OCI-LY3 (cell line): ENCODE measurements around the gene WDR4.

Experiments
- EZH2phosphoT487 ChIP-seq: fragments of 200-600 bp; shearing (Covaris generic); IDR thresholded peaks from 2 replicates; pipeline ENCODE4 v1.6.1; 2018; ENCODE audit warnings: antibody characterized with exemption, mixed run types, low read depth
- TF ChIP-seq, protein P1 (sequence below): fragments of 200-600, 300-600 bp; sonication (generic); IDR thresholded peaks from 2 replicates; pipeline ENCODE4 v1.5.1; 2014; ENCODE audit warnings: antibody characterized with exemption, low read length, low read depth

DNA sequence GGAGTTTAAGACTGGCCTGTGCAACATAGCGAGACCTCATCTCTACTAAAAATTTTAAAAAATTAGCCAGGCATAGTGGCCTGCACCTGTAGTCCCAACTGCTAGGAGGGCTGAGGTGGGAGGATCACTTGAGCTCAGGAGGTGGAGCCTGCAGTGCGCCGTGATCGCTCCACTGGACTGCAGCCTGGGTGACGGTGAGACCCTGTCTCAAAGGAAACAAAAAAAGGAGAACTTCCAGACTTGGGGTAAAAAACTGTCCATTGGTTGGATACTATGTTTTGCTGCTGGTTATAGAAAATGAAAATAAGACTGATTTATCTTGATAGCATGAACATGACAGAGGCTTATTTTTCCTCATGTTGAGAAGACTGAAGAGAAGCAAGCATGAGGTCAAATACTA is 79.4 kb downstream of the WDR4 start:
- TF ChIP-seq, protein P1, sequence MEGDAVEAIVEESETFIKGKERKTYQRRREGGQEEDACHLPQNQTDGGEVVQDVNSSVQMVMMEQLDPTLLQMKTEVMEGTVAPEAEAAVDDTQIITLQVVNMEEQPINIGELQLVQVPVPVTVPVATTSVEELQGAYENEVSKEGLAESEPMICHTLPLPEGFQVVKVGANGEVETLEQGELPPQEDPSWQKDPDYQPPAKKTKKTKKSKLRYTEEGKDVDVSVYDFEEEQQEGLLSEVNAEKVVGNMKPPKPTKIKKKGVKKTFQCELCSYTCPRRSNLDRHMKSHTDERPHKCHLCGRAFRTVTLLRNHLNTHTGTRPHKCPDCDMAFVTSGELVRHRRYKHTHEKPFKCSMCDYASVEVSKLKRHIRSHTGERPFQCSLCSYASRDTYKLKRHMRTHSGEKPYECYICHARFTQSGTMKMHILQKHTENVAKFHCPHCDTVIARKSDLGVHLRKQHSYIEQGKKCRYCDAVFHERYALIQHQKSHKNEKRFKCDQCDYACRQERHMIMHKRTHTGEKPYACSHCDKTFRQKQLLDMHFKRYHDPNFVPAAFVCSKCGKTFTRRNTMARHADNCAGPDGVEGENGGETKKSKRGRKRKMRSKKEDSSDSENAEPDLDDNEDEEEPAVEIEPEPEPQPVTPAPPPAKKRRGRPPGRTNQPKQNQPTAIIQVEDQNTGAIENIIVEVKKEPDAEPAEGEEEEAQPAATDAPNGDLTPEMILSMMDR, result no peak
- no peak for TF ChIP-seq EZH2phosphoT487
